ENCODE results near the gene BLID. TPM values are rescaled to one million over a fixed set of nuclear protein-coding genes. Genes with fewer than 3 reads are reported as not detected.

The BLID gene
- total RNA-seq, 1 donor from 2014 or later = not detected

GRCh38 chr11:122128146-122128545 is 12.1 kb upstream of the BLID start:
- ChIA-PET POLR2A (no interaction called here), CTCF (no interaction called here)
- Mint-ChIP-seq H3K4me3 (no peak overlapping the region), H3K36me3 (ENCODE audit: low read depth) (no peaks in the 10 kb centered on the region), H3K27ac (no peak overlapping the region), H3K9me3 (no peaks in the 10 kb centered on the region), H3K27me3 (peaks cover 5% of the 10 kb centered on the region), H3K4me1 (no peaks in the 10 kb centered on the region)
- ATAC-seq (ENCODE audit: low read depth) = no peak
- intact Hi-C loops (cut with micrococcal nuclease) = no loop called here
- no peak for TF ChIP-seq CTCF (IDR thresholded peaks at IDR 0.05)
- no peak for DNase-seq

- ATAC-seq (ENCODE audit: low read depth) = no peak
- H3K36me3 Mint-ChIP-seq (ENCODE audit: low read depth) = no peaks in the 10 kb centered on the region
- intact Hi-C loops (cut with micrococcal nuclease) = no loop called here
- TF ChIP-seq CTCF (IDR thresholded peaks at IDR 0.05) = no peak
- no peaks in the 10 kb centered on the region for H3K4me1 Mint-ChIP-seq
- CTCF ChIA-PET = no interaction called here
- no peak overlapping the region for H3K4me3 Mint-ChIP-seq
- POLR2A ChIA-PET = no interaction called here
- H3K9me3 Mint-ChIP-seq = no peaks in the 10 kb centered on the region
- no peak for DNase-seq
- no peak overlapping the region for H3K27ac Mint-ChIP-seq
- peaks cover 5% of the 10 kb centered on the region for H3K27me3 Mint-ChIP-seq
These were observed 11.0 kb upstream of the BLID start for GRCh38 chr11:122127020-122127419.

- H3K4me1 Mint-ChIP-seq = no peaks in the 10 kb centered on the region
- intact Hi-C loops (cut with micrococcal nuclease) = no loop called here
- peaks cover 5% of the 10 kb centered on the region for H3K27me3 Mint-ChIP-seq
- H3K36me3 Mint-ChIP-seq (ENCODE audit: low read depth) = no peaks in the 10 kb centered on the region
- DNase-seq (no peak), ATAC-seq (ENCODE audit: low read depth) (no peak)
- H3K27ac Mint-ChIP-seq = no peak overlapping the region
- no peak overlapping the region for H3K4me3 Mint-ChIP-seq
- TF ChIP-seq CTCF (IDR thresholded peaks at IDR 0.05) = no peak
- H3K9me3 Mint-ChIP-seq = peaks cover 3% of the 10 kb centered on the region
- POLR2A ChIA-PET = no interaction called here
- CTCF ChIA-PET = no interaction called here
These were observed 10.1 kb upstream of the BLID start for GRCh38 chr11:122126024-122126688.

- TF ChIP-seq CTCF (IDR thresholded peaks at IDR 0.05) = no peak
- H3K4me1 Mint-ChIP-seq = no peaks in the 10 kb centered on the region
- ChIA-PET POLR2A (no interaction called here), CTCF (no interaction called here)
- H3K27ac Mint-ChIP-seq = no peak overlapping the region
- H3K27me3 Mint-ChIP-seq = peaks cover 6% of the 10 kb centered on the region
- intact Hi-C loops (cut with micrococcal nuclease) = no loop called here
- ATAC-seq (ENCODE audit: low read depth) = no peak
- peaks cover 3% of the 10 kb centered on the region for H3K9me3 Mint-ChIP-seq
- H3K4me3 Mint-ChIP-seq = no peak overlapping the region
- DNase-seq = no peak
- H3K36me3 Mint-ChIP-seq (ENCODE audit: low read depth) = no peaks in the 10 kb centered on the region
These were observed 7.4 kb upstream of the BLID start for GRCh38 chr11:122123263-122123929.

GRCh38 chr11:122122179-122122578 is 6.2 kb upstream of the BLID start:
- Mint-ChIP-seq H3K9me3 (peaks cover 3% of the 10 kb centered on the region), H3K4me1 (no peaks in the 10 kb centered on the region), H3K4me3 (no peak overlapping the region), H3K27ac (no peak overlapping the region), H3K27me3 (peaks cover 2% of the 10 kb centered on the region), H3K36me3 (ENCODE audit: low read depth) (no peaks in the 10 kb centered on the region)
- ChIA-PET POLR2A (no interaction called here), CTCF (no interaction called here)
- intact Hi-C loops (cut with micrococcal nuclease) = no loop called here
- TF ChIP-seq CTCF (IDR thresholded peaks at IDR 0.05) = no peak
- ATAC-seq (ENCODE audit: low read depth) (no peak), DNase-seq (no peak)
